GM19025 (cell line): ENCODE data around the gene PAX7.

Source experiments
- ATAC-seq: cut with Tn5 transposase; IDR thresholded peaks from one replicate; pipeline ENCODE4 v1.9.1; 2021; ENCODE audit warnings: mild to moderate bottlenecking, low read depth, moderate library complexity; ENCODE audit not compliant: unreplicated experiment

PAX7 gene

GRCh38 chr1:18640228-18641004 is 9.8 kb downstream of the PAX7 start:
- ATAC-seq = no peak

GRCh38 chr1:18641005-18641941 is 10.6 kb downstream of the PAX7 start:
- ATAC-seq = no peak

GRCh38 chr1:18642278-18643095 is 11.8 kb downstream of the PAX7 start:
- no peak for ATAC-seq

GRCh38 chr1:18643154-18644012 is 12.7 kb downstream of the PAX7 start:
- no peak for ATAC-seq

- no peak for ATAC-seq
Measured at GRCh38 chr1:18644013-18644399, 13.4 kb downstream of the PAX7 start.

GRCh38 chr1:18644446-18644845 is 13.8 kb downstream of the PAX7 start:
- ATAC-seq = no peak

- no peak for ATAC-seq
Measured at GRCh38 chr1:18644973-18645746, 14.5 kb downstream of the PAX7 start.

- ATAC-seq = no peak
Measured at GRCh38 chr1:18645747-18646090, 15.1 kb downstream of the PAX7 start.

GRCh38 chr1:18646091-18646785 is 15.6 kb downstream of the PAX7 start:
- ATAC-seq = no peak

GRCh38 chr1:18646786-18647410 is 16.3 kb downstream of the PAX7 start:
- no peak for ATAC-seq

GRCh38 chr1:18647681-18648214 is 17.1 kb downstream of the PAX7 start:
- no peak for ATAC-seq

- ATAC-seq = no peak
Measured at GRCh38 chr1:18649693-18650370, 19.2 kb downstream of the PAX7 start.

GRCh38 chr1:18651713-18652112 is 21.1 kb downstream of the PAX7 start:
- no peak for ATAC-seq

- no peak for ATAC-seq
Measured at GRCh38 chr1:18652791-18653190, 22.1 kb downstream of the PAX7 start.

GRCh38 chr1:18653367-18653766 is 22.7 kb downstream of the PAX7 start:
- ATAC-seq = no peak

GRCh38 chr1:18653916-18654315 is 23.3 kb downstream of the PAX7 start:
- no peak for ATAC-seq

GRCh38 chr1:18654599-18654998 is 24.0 kb downstream of the PAX7 start:
- ATAC-seq = no peak
